ENCODE measurements around the gene ZNF526.

The ZNF526 gene

DNA sequence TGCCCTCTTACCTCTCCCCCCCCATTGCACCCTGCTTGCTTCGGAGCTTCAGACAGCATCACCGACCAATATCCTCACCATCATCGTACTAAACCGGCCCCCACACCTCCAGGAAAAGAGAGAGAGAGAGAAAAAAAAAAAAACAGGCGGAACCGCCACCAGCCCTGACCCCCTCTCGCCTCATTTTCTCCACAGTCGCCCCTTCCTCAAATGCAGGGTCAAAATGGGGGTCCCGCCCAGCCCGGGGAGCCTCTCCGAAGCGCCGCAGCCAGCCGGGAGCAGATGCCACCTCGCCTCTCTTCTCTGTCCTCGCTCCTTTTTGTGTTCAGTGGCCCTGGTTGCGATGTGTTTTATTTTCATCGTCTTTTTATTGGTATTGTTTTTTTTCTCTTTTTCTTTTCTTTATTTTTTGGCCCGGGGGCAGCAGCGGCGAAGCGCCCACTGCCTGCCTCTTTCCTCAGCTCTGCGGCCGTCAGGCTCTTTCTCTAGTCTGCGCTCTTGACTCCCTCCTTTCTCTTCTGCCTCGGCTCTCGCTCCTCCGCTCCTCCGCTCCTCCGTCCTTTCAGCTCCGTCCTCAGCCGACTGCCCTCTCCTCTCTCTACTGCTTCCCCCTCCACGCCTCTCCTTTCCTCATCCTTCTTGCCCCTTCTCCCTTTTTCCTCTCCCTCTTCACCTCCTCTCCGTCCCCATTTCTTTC lies 44.0 kb upstream of the ZNF526 start:
- Histone ChIP-seq H3F3A (ENCODE audit: low read depth) (no peaks in the 10 kb centered on the region), H3K79me2 (ENCODE audit: insufficient read depth, low read length) (no peaks in the 10 kb centered on the region), H3K4me1 (ENCODE audit: insufficient read depth, low read length, poor library complexity, severe bottlenecking) (no peaks in the 10 kb centered on the region), H4K20me1 (ENCODE audit: insufficient read depth, low read length, poor library complexity, severe bottlenecking) (no peaks in the 10 kb centered on the region), H3K9ac (ENCODE audit: low read depth, low read length, poor library complexity, severe bottlenecking) (no peak overlapping the region), H3K4me3 (ENCODE audit: low read length, poor library complexity, severe bottlenecking) (peak overlapping the region; percentile 66), H3K9me3 (ENCODE audit: insufficient read depth, low read depth, low read length) (no peaks in the 10 kb centered on the region), H3K9me2 (replicated peaks; ENCODE audit: low read depth, low read length) (no peaks in the 10 kb centered on the region), H3K27me3 (ENCODE audit: insufficient read depth, low read length, poor library complexity, severe bottlenecking) (peaks cover 24% of the 10 kb centered on the region), H3K4me2 (ENCODE audit: low read depth, low read length, poor library complexity, severe bottlenecking) (peak overlapping the region; percentile 76), H2AFZ (ENCODE audit: low read length) (no peak overlapping the region), H3K36me3 (ENCODE audit: insufficient read depth, low read length) (no peaks in the 10 kb centered on the region)
- TF ChIP-seq, protein P1, sequence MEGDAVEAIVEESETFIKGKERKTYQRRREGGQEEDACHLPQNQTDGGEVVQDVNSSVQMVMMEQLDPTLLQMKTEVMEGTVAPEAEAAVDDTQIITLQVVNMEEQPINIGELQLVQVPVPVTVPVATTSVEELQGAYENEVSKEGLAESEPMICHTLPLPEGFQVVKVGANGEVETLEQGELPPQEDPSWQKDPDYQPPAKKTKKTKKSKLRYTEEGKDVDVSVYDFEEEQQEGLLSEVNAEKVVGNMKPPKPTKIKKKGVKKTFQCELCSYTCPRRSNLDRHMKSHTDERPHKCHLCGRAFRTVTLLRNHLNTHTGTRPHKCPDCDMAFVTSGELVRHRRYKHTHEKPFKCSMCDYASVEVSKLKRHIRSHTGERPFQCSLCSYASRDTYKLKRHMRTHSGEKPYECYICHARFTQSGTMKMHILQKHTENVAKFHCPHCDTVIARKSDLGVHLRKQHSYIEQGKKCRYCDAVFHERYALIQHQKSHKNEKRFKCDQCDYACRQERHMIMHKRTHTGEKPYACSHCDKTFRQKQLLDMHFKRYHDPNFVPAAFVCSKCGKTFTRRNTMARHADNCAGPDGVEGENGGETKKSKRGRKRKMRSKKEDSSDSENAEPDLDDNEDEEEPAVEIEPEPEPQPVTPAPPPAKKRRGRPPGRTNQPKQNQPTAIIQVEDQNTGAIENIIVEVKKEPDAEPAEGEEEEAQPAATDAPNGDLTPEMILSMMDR (conservative IDR thresholded peaks at IDR 0.05; ENCODE audit: low read length), result no peak
- TF ChIP-seq EZH2phosphoT487 (IDR thresholded peaks at IDR 0.05; ENCODE audit: borderline replicate concordance), result no peak

DNA sequence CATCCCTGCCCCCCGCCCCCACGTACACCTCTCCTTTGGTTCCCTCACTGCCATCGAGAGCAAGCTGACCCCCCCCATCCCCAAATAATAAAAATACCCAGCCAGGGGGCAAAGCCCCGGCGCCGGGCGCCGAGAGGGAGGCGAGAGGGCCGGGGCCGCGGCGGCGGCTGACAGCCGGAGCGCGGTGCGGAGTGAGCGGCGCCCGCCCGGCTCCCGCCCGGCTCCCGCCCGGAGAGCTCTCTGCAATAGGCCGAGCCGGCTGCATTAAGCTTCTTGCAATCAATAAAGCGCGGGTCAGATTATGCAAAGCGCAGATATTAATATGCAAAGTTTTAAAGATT lies 43.5 kb upstream of the ZNF526 start:
- no peaks in the 10 kb centered on the region for H3K9me2 ChIP-seq (replicated peaks; ENCODE audit: low read depth, low read length)
- H3K4me1 ChIP-seq (ENCODE audit: insufficient read depth, low read length, poor library complexity, severe bottlenecking), result no peaks in the 10 kb centered on the region
- no peaks in the 10 kb centered on the region for H3F3A ChIP-seq (ENCODE audit: low read depth)
- no peaks in the 10 kb centered on the region for H3K36me3 ChIP-seq (ENCODE audit: insufficient read depth, low read length)
- H3K4me2 ChIP-seq (ENCODE audit: low read depth, low read length, poor library complexity, severe bottlenecking), result peak overlapping the region; percentile 76
- H3K79me2 ChIP-seq (ENCODE audit: insufficient read depth, low read length), result no peaks in the 10 kb centered on the region
- no peak overlapping the region for H2AFZ ChIP-seq (ENCODE audit: low read length)
- TF ChIP-seq, protein P1 (conservative IDR thresholded peaks at IDR 0.05; ENCODE audit: low read length), result no peak
- TF ChIP-seq EZH2phosphoT487 (IDR thresholded peaks at IDR 0.05; ENCODE audit: borderline replicate concordance), result no peak
- peak overlapping the region; percentile 66 for H3K4me3 ChIP-seq (ENCODE audit: low read length, poor library complexity, severe bottlenecking)
- no peak overlapping the region for H3K9ac ChIP-seq (ENCODE audit: low read depth, low read length, poor library complexity, severe bottlenecking)
- H4K20me1 ChIP-seq (ENCODE audit: insufficient read depth, low read length, poor library complexity, severe bottlenecking), result no peaks in the 10 kb centered on the region
- no peaks in the 10 kb centered on the region for H3K9me3 ChIP-seq (ENCODE audit: insufficient read depth, low read depth, low read length)
- peaks cover 24% of the 10 kb centered on the region for H3K27me3 ChIP-seq (ENCODE audit: insufficient read depth, low read length, poor library complexity, severe bottlenecking)

DNA sequence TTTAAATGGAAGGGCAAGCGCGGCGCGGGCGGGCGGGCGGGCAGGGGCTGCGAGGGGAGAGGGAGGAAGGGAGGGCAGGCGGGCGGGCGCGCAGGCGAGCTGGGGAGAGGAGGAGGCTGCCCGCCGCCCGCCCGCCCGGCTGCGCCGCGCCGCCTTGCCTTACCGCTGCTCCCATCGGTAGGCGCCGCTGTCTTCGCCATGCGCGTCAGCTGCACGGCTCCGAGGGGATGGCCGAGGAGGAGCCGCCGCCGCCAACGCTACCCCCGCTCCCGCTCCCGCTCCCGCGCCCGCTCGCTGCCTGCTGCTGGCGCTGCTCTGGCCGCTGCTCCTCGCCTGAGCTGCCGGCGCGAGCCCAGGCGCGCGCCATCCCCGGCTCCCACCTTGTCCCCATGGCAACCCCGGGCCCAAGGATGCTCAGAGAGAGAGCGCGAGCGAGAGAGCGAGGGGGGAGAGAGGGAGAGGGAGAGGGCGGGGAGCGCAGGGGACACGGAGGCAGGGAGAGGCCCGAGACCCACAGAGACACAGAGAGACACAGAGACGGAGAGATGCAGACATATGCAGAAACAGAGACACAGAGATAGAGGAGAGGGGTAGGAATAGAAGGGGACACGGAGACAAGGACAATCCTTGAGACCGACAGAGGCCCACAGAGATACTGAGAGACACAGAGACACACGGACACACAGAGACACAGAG lies 43.0 kb upstream of the ZNF526 start:
- no peaks in the 10 kb centered on the region for H3K9me2 ChIP-seq (replicated peaks; ENCODE audit: low read depth, low read length)
- no peaks in the 10 kb centered on the region for H3K9me3 ChIP-seq (ENCODE audit: insufficient read depth, low read depth, low read length)
- peak overlapping the region; percentile 65; the same call in 1 of the 2 replicates for H2AFZ ChIP-seq (ENCODE audit: low read length)
- no peak for TF ChIP-seq EZH2phosphoT487 (IDR thresholded peaks at IDR 0.05; ENCODE audit: borderline replicate concordance)
- TF ChIP-seq, protein P1 (conservative IDR thresholded peaks at IDR 0.05; ENCODE audit: low read length), result peak; percentile 31
- H3K4me1 ChIP-seq (ENCODE audit: insufficient read depth, low read length, poor library complexity, severe bottlenecking), result no peaks in the 10 kb centered on the region
- H3K27me3 ChIP-seq (ENCODE audit: insufficient read depth, low read length, poor library complexity, severe bottlenecking), result peaks cover 24% of the 10 kb centered on the region
- H3F3A ChIP-seq (ENCODE audit: low read depth), result no peaks in the 10 kb centered on the region
- H3K4me2 ChIP-seq (ENCODE audit: low read depth, low read length, poor library complexity, severe bottlenecking), result peak overlapping the region; percentile 76
- H3K4me3 ChIP-seq (ENCODE audit: low read length, poor library complexity, severe bottlenecking), result peak overlapping the region; percentile 66
- H3K79me2 ChIP-seq (ENCODE audit: insufficient read depth, low read length), result no peaks in the 10 kb centered on the region
- H3K9ac ChIP-seq (ENCODE audit: low read depth, low read length, poor library complexity, severe bottlenecking), result no peak overlapping the region
- H4K20me1 ChIP-seq (ENCODE audit: insufficient read depth, low read length, poor library complexity, severe bottlenecking), result no peaks in the 10 kb centered on the region
- no peaks in the 10 kb centered on the region for H3K36me3 ChIP-seq (ENCODE audit: insufficient read depth, low read length)

Measured in Loucy (cell line).